ENCODE measurements around the gene DDOST. TPM values are rescaled to one million over a fixed set of nuclear protein-coding genes. Genes with fewer than 3 reads are reported as not detected.

Gene DDOST
- polyA plus RNA-seq (2012; ENCODE audit: low read depth, missing spikeins) = 117 TPM

GRCh38 chr1:20661207-20662109 lies at the start of gene DDOST:
Gene DDOST, minus strand, starts transcription at chr1:20661369. Its CDS starts 19 bp downstream, at chr1:20661350.
- TF ChIP-seq POU2F2 (IDR thresholded peaks at IDR 0.05; ENCODE audit: low read depth, low read length) (peak; percentile 83), SPI1 (IDR thresholded peaks at IDR 0.05; ENCODE audit: low read depth, low read length) (peak; percentile 53), POLR2AphosphoS5 (IDR thresholded peaks at IDR 0.05; ENCODE audit: low read depth, low read length) (peak; percentile 79), PAX5 (IDR thresholded peaks at IDR 0.05; ENCODE audit: insufficient read depth, low read length, severe bottlenecking) (no peak), TAF1 (IDR thresholded peaks at IDR 0.05; ENCODE audit: low read depth, low read length) (peak; percentile 83), POLR2A (IDR thresholded peaks at IDR 0.05; ENCODE audit: low read depth, low read length) (peak; percentile 88)
- peak; percentile 97 for DNase-seq (ENCODE audit: insufficient read length, low spot score)

GRCh38 chr1:20710469-20711284 lies 49.5 kb upstream of the DDOST start:
- no peak for TF ChIP-seq PAX5 (IDR thresholded peaks at IDR 0.05; ENCODE audit: insufficient read depth, low read length, severe bottlenecking)
- TF ChIP-seq POLR2AphosphoS5 (IDR thresholded peaks at IDR 0.05; ENCODE audit: low read depth, low read length) = no peak
- no peak for TF ChIP-seq SPI1 (IDR thresholded peaks at IDR 0.05; ENCODE audit: low read depth, low read length)
- FAIRE-seq (no peak), DNase-seq (ENCODE audit: insufficient read length, low spot score) (no peak)

More at GRCh38 chr1:20661207-20662109, at the start of gene DDOST:
- FAIRE-seq = peak; percentile 100

- TF ChIP-seq PAX5 (IDR thresholded peaks at IDR 0.05; ENCODE audit: insufficient read depth, low read length, severe bottlenecking) (no peak), TAF1 (IDR thresholded peaks at IDR 0.05; ENCODE audit: low read depth, low read length) (no peak), POLR2A (IDR thresholded peaks at IDR 0.05; ENCODE audit: low read depth, low read length) (no peak), POLR2AphosphoS5 (IDR thresholded peaks at IDR 0.05; ENCODE audit: low read depth, low read length) (no peak), POU2F2 (IDR thresholded peaks at IDR 0.05; ENCODE audit: low read depth, low read length) (no peak)
- DNase-seq (ENCODE audit: insufficient read length, low spot score) (no peak), FAIRE-seq (no peak)
These were observed 48.7 kb upstream of the DDOST start for GRCh38 chr1:20709868-20710267.

GRCh38 chr1:20708891-20709290 lies 47.7 kb upstream of the DDOST start:
- FAIRE-seq = no peak
- TF ChIP-seq SPI1 (IDR thresholded peaks at IDR 0.05; ENCODE audit: low read depth, low read length) = no peak
- TF ChIP-seq POLR2A (IDR thresholded peaks at IDR 0.05; ENCODE audit: low read depth, low read length) = no peak
- no peak for DNase-seq (ENCODE audit: insufficient read length, low spot score)

GRCh38 chr1:20708057-20708456 lies 46.9 kb upstream of the DDOST start:
- FAIRE-seq (no peak), DNase-seq (ENCODE audit: insufficient read length, low spot score) (no peak)
- TF ChIP-seq POU2F2 (IDR thresholded peaks at IDR 0.05; ENCODE audit: low read depth, low read length) (no peak), POLR2AphosphoS5 (IDR thresholded peaks at IDR 0.05; ENCODE audit: low read depth, low read length) (no peak), TAF1 (IDR thresholded peaks at IDR 0.05; ENCODE audit: low read depth, low read length) (no peak), POLR2A (IDR thresholded peaks at IDR 0.05; ENCODE audit: low read depth, low read length) (no peak), PAX5 (IDR thresholded peaks at IDR 0.05; ENCODE audit: insufficient read depth, low read length, severe bottlenecking) (no peak), SPI1 (IDR thresholded peaks at IDR 0.05; ENCODE audit: low read depth, low read length) (no peak)

- DNase-seq (ENCODE audit: insufficient read length, low spot score) (no peak), FAIRE-seq (no peak)
- no peak for TF ChIP-seq SPI1 (IDR thresholded peaks at IDR 0.05; ENCODE audit: low read depth, low read length)
- TF ChIP-seq PAX5 (IDR thresholded peaks at IDR 0.05; ENCODE audit: insufficient read depth, low read length, severe bottlenecking) = no peak
- no peak for TF ChIP-seq POU2F2 (IDR thresholded peaks at IDR 0.05; ENCODE audit: low read depth, low read length)
- no peak for TF ChIP-seq POLR2A (IDR thresholded peaks at IDR 0.05; ENCODE audit: low read depth, low read length)
- no peak for TF ChIP-seq TAF1 (IDR thresholded peaks at IDR 0.05; ENCODE audit: low read depth, low read length)
- TF ChIP-seq POLR2AphosphoS5 (IDR thresholded peaks at IDR 0.05; ENCODE audit: low read depth, low read length) = no peak
These were observed 45.7 kb upstream of the DDOST start for GRCh38 chr1:20706841-20707240.

GRCh38 chr1:20705203-20705755 lies 44.1 kb upstream of the DDOST start:
- TF ChIP-seq POU2F2 (IDR thresholded peaks at IDR 0.05; ENCODE audit: low read depth, low read length) (no peak), POLR2AphosphoS5 (IDR thresholded peaks at IDR 0.05; ENCODE audit: low read depth, low read length) (no peak), SPI1 (IDR thresholded peaks at IDR 0.05; ENCODE audit: low read depth, low read length) (no peak), PAX5 (IDR thresholded peaks at IDR 0.05; ENCODE audit: insufficient read depth, low read length, severe bottlenecking) (no peak)
- DNase-seq (ENCODE audit: insufficient read length, low spot score) (no peak), FAIRE-seq (no peak)

GRCh38 chr1:20704390-20705202 lies 43.4 kb upstream of the DDOST start:
- DNase-seq (ENCODE audit: insufficient read length, low spot score) = no peak
- no peak for FAIRE-seq
- no peak for TF ChIP-seq POLR2A (IDR thresholded peaks at IDR 0.05; ENCODE audit: low read depth, low read length)
- TF ChIP-seq SPI1 (IDR thresholded peaks at IDR 0.05; ENCODE audit: low read depth, low read length) = no peak
- no peak for TF ChIP-seq PAX5 (IDR thresholded peaks at IDR 0.05; ENCODE audit: insufficient read depth, low read length, severe bottlenecking)
- no peak for TF ChIP-seq TAF1 (IDR thresholded peaks at IDR 0.05; ENCODE audit: low read depth, low read length)
- no peak for TF ChIP-seq POLR2AphosphoS5 (IDR thresholded peaks at IDR 0.05; ENCODE audit: low read depth, low read length)
- no peak for TF ChIP-seq POU2F2 (IDR thresholded peaks at IDR 0.05; ENCODE audit: low read depth, low read length)
